ENCODE results near the gene GOLGA6C. TPM values are rescaled to one million over a fixed set of nuclear protein-coding genes. Genes with fewer than 3 reads are reported as not detected.

GOLGA6C gene
- total RNA-seq, 1 experiment from 2014 or later: not detected

GRCh38 chr15:75235760-75236729 lies 22.1 kb upstream of the GOLGA6C start:
- no peaks in the 10 kb centered on the region for H3K23me2 ChIP-seq (ENCODE audit: insufficient read length, low read depth, low read length, poor library complexity, severe bottlenecking)
- H3K36me3 Mint-ChIP-seq (ENCODE audit: insufficient read depth in 1 of 3, low read depth in 3 of 3): peaks cover 0 to 2% (median 0%) of the 10 kb centered on the region in 3 experiments; a peak in 2 of 7 replicates
- no peak overlapping the region for H2BK15ac ChIP-seq (ENCODE audit: low read depth, low read length)
- H3K4ac ChIP-seq (ENCODE audit: low read depth, low read length): no peak overlapping the region
- H3K27ac ChIP-seq (ENCODE audit: insufficient read length, low read depth, low read length): no peak overlapping the region
- WGBS (ENCODE audit: extremely low coverage, insufficient read length, low lambda C conversion rate): no CpG with 5 or more reads among the region's 11 CpGs
- H3T11ph ChIP-seq (ENCODE audit: low read length): no peak overlapping the region
- no peaks in the 10 kb centered on the region for H3K27me3 ChIP-seq (ENCODE audit: insufficient read depth, low read length)
- H3K18ac ChIP-seq (ENCODE audit: insufficient read length, low read depth, low read length): no peak overlapping the region
- H3K9me3 Mint-ChIP-seq: no peaks in the 10 kb centered on the region; a peak in 1 of 5 replicates
- no peak overlapping the region for H3K9ac ChIP-seq (ENCODE audit: extremely low read depth, insufficient read length, low read length)
- no peak overlapping the region for H2BK120ac ChIP-seq (ENCODE audit: low read depth, low read length, poor library complexity, severe bottlenecking)
- no peak overlapping the region for H2AK5ac ChIP-seq (ENCODE audit: insufficient read length, low read length)
- H3K23ac ChIP-seq (ENCODE audit: insufficient read length, low read depth, low read length): no peak overlapping the region
- no peak for DNase-seq
- H4K8ac ChIP-seq (replicated peaks; ENCODE audit: insufficient read length, low read depth, low read length): no peak overlapping the region
- H4K20me1 ChIP-seq (ENCODE audit: control insufficient read depth, insufficient read depth, insufficient read length): no peaks in the 10 kb centered on the region
- TF ChIP-seq, protein P1, sequence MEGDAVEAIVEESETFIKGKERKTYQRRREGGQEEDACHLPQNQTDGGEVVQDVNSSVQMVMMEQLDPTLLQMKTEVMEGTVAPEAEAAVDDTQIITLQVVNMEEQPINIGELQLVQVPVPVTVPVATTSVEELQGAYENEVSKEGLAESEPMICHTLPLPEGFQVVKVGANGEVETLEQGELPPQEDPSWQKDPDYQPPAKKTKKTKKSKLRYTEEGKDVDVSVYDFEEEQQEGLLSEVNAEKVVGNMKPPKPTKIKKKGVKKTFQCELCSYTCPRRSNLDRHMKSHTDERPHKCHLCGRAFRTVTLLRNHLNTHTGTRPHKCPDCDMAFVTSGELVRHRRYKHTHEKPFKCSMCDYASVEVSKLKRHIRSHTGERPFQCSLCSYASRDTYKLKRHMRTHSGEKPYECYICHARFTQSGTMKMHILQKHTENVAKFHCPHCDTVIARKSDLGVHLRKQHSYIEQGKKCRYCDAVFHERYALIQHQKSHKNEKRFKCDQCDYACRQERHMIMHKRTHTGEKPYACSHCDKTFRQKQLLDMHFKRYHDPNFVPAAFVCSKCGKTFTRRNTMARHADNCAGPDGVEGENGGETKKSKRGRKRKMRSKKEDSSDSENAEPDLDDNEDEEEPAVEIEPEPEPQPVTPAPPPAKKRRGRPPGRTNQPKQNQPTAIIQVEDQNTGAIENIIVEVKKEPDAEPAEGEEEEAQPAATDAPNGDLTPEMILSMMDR (conservative IDR thresholded peaks at IDR 0.05): no peak
- H3K9me3 ChIP-seq (ENCODE audit: control insufficient read depth, low read depth, low read length): no peaks in the 10 kb centered on the region
- H3K14ac ChIP-seq (ENCODE audit: insufficient read depth, low read length): no peak overlapping the region
- no peak overlapping the region for H4K5ac ChIP-seq (ENCODE audit: insufficient read length, low read depth, low read length)
- H3K4me1 ChIP-seq (ENCODE audit: insufficient read depth, low read length): no peaks in the 10 kb centered on the region; the same call in 1 of the 2 replicates
- no peak overlapping the region for H3K4me2 ChIP-seq (ENCODE audit: insufficient read depth, insufficient read length, low read length)
- no peaks in the 10 kb centered on the region for H3K79me2 ChIP-seq (ENCODE audit: insufficient read depth, low read length)
- H3K4me1 Mint-ChIP-seq: peaks cover 0 to 11% of the 10 kb centered on the region in 2 experiments; a peak in 2 of 4 replicates
- H2BK12ac ChIP-seq (ENCODE audit: insufficient read length, low read depth, low read length): no peak overlapping the region
- no peaks in the 10 kb centered on the region for H3K79me1 ChIP-seq (ENCODE audit: insufficient read depth, low read depth, low read length, poor library complexity, severe bottlenecking)
- no peak overlapping the region for H3K4me3 Mint-ChIP-seq
- H3K27me3 Mint-ChIP-seq (ENCODE audit: low read depth): peaks cover 41% of the 10 kb centered on the region
- H2AFZ ChIP-seq (ENCODE audit: low read length): no peak overlapping the region
- no peak overlapping the region for H2BK20ac ChIP-seq (ENCODE audit: low read depth, low read length, poor library complexity, severe bottlenecking)
- no peak overlapping the region; a peak in 1 of 7 replicates for H3K27ac Mint-ChIP-seq
- no peak overlapping the region for H3K56ac ChIP-seq (ENCODE audit: insufficient read length, low read depth, low read length)
- H2BK5ac ChIP-seq (ENCODE audit: insufficient read length, low read length): no peak overlapping the region
- H4K91ac ChIP-seq (ENCODE audit: insufficient read length, low read depth, low read length): no peak overlapping the region

Data from H9 (cell line).